HepG2 (cell line): Measurements from ENCODE around the gene PRSS21. TPM values are rescaled to one million over a fixed set of nuclear protein-coding genes. Genes with fewer than 3 reads are reported as not detected.
A peak's percentile ranks its signal among the peaks of the same experiment; 100 is the strongest.

Experiments used
- AKAP8 ChIP-seq: sonication (generic); formaldehyde crosslinking; IDR thresholded peaks from 2 replicates; pipeline ENCODE4 v1.5.1; 2020; ENCODE audit warnings: mild to moderate bottlenecking, missing genetic modification reagents
- DPF2 ChIP-seq: sonication (generic); formaldehyde crosslinking; IDR thresholded peaks from 2 replicates; pipeline ENCODE4 v1.4.0; 2020; ENCODE audit warnings: mild to moderate bottlenecking, low read depth, missing genetic modification reagents, borderline replicate concordance
- EZH2 ChIP-seq: conservative IDR thresholded peaks from 2 replicates; pipeline ENCODE4 v1.6.1; 2012; ENCODE audit warnings: mild to moderate bottlenecking, low read depth, low read length, moderate library complexity
- FOXP4 ChIP-seq: sonication (generic); formaldehyde crosslinking; IDR thresholded peaks from 2 replicates; pipeline ENCODE4 v1.4.0; 2020; ENCODE audit warnings: missing genetic modification reagents
- JUNB ChIP-seq: sonication (generic); formaldehyde crosslinking; IDR thresholded peaks from 2 replicates; pipeline ENCODE4 v1.8.0; 2022; ENCODE audit warnings: missing genetic modification reagents, mild to moderate bottlenecking, borderline replicate concordance
- KLF9 ChIP-seq: IDR thresholded peaks from 2 replicates; pipeline ENCODE4 v1.6.1; 2016; ENCODE audit warnings: low read depth
- MED1 ChIP-seq: sonication (generic); formaldehyde crosslinking; IDR thresholded peaks from 2 replicates; pipeline ENCODE4 v1.4.0; 2020; ENCODE audit warnings: missing genetic modification reagents
- PAWR ChIP-seq: sonication (generic); formaldehyde crosslinking; IDR thresholded peaks from 2 replicates; pipeline ENCODE4 v1.4.0; 2020; ENCODE audit warnings: missing genetic modification reagents, mild to moderate bottlenecking, borderline replicate concordance
- RXRA ChIP-seq: sonication (generic); formaldehyde crosslinking; IDR thresholded peaks from 2 replicates; pipeline ENCODE4 v1.5.1; 2020; ENCODE audit warnings: missing genetic modification reagents
- SETDB1 ChIP-seq: sonication (generic); formaldehyde crosslinking; IDR thresholded peaks from 2 replicates; pipeline ENCODE4 v1.5.1; 2020; ENCODE audit warnings: missing genetic modification reagents, mild to moderate bottlenecking, borderline replicate concordance
- SMARCE1 ChIP-seq: fragments of 450-650 bp; IDR thresholded peaks from 2 replicates; pipeline ENCODE4 v1.6.1; 2017; ENCODE audit warnings: borderline replicate concordance
- XRCC5 ChIP-seq: fragments of 200-400 bp; formaldehyde crosslinking; optimal IDR thresholded peaks from 2 replicates; pipeline ENCODE3; 2017; ENCODE audit warnings: mild to moderate bottlenecking, low read length
- ZBTB20 ChIP-seq: sonication (generic); formaldehyde crosslinking; IDR thresholded peaks from 2 replicates; pipeline ENCODE4 v1.8.1; 2023; ENCODE audit warnings: missing genetic modification reagents, low read depth, mild to moderate bottlenecking, borderline replicate concordance
- ZNF124 ChIP-seq: sonication (generic); formaldehyde crosslinking; IDR thresholded peaks from 2 replicates; pipeline ENCODE4 v1.4.0; 2020; ENCODE audit warnings: missing genetic modification reagents
- ZNF274 ChIP-seq: sonication (generic); formaldehyde crosslinking; IDR thresholded peaks from 2 replicates; pipeline ENCODE4 v1.5.1; 2020; ENCODE audit warnings: mild to moderate bottlenecking, missing genetic modification reagents
- ZNF557 ChIP-seq: sonication (generic); formaldehyde crosslinking; IDR thresholded peaks from 2 replicates; pipeline ENCODE4 v1.4.0; 2020; ENCODE audit warnings: missing genetic modification reagents
- ZNF615 ChIP-seq: sonication (generic); formaldehyde crosslinking; IDR thresholded peaks from 2 replicates; pipeline ENCODE4 v1.5.0; 2020; ENCODE audit warnings: mild to moderate bottlenecking, missing genetic modification reagents, borderline replicate concordance
- ZNF878 ChIP-seq: sonication (generic); formaldehyde crosslinking; IDR thresholded peaks from 2 replicates; pipeline ENCODE4 v1.8.1; 2023; ENCODE audit warnings: mild to moderate bottlenecking, missing genetic modification reagents, moderate library complexity
- polyA plus RNA-seq, 8 experiments: library from polyadenylated mRNA; depleted of rRNA in 3 of 8; stranded (reverse) in 7 of 8; unstranded in 1 of 8; fragments of >200 nt; fragmentation: Illumina TruSeq in 4 of 8; extraction: Trizol in 4 of 8; gene quantifications; 2 replicates each; pipeline versions ENCODE4 v1.2.1 to v1.2.3, GENCODE V29; 2011 to 2016; ENCODE audit warnings: low read depth in 4 of 8, missing spikeins in 1 of 8, mixed read lengths in 1 of 8; ENCODE audit not compliant: insufficient read depth in 1 of 8
- total RNA-seq, 5 experiments: library from RNA; depleted of rRNA; stranded (reverse); fragments of >200 nt; fragmentation: Illumina TruSeq; extraction: Trizol; gene quantifications; 2 replicates each; pipeline ENCODE4 v1.2.3, GENCODE V29; 2016; ENCODE audit warnings: low read depth in 1 of 5
- TF ChIP-seq, protein P1 (sequence below), 2 experiments: sonication (generic) in 1 of 2; formaldehyde crosslinking in 1 of 2; IDR thresholded peaks; 2 replicates each; pipeline versions ENCODE4 v1.6.1 to v1.9.0; 2014 to 2022; ENCODE audit warnings: antibody characterized with exemption in 1 of 2, borderline replicate concordance in 1 of 2, inconsistent platforms in 1 of 2, low read depth in 1 of 2, missing genetic modification reagents in 1 of 2
- TF ChIP-seq, protein P2 (sequence below): sonication (generic); formaldehyde crosslinking; IDR thresholded peaks from 2 replicates; pipeline ENCODE4 v1.4.0; 2020; ENCODE audit warnings: missing genetic modification reagents, borderline replicate concordance

The PRSS21 gene
- total and polyA plus RNA-seq, 2 of the 13 experiments (the other 11 are each of a cell fraction or from before 2014, with no cell fraction given) = not detected

DNA sequence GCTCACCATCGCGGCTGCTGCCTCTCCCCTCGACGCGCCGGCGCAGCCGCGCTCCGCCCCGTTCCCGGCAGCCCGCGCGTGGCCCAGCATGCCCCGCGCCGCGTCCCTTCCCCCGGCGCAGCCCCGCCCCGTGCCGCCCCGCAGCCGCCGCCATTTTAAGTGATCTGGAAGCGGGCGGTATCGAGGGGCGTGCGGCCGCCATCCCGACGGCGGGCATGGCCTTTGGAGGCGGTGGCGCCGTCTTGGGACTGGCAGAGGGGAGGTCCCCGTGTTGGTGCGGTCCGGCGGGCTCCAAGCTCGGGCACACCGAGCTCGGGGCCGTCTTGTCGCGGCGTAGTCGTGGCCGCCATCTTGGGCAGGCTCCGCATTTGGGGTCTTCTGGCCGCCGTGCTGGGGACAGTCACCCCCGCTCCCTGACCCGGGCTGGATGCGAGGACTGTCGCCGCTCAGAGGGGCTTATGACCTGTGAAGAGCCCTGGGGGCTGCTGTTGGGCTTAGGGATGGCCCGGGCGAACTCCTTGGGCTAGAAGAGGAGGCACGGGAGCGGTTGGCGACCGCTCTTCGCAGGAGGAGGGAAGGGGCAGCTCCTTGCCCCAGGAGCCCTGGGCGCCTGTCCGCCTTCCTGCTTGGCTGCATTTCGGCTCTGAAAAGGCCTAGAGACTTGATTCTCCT, 39.7 kb upstream of the PRSS21 start, which contains the start of gene ELOB (continued):
- TF ChIP-seq, protein P1, sequence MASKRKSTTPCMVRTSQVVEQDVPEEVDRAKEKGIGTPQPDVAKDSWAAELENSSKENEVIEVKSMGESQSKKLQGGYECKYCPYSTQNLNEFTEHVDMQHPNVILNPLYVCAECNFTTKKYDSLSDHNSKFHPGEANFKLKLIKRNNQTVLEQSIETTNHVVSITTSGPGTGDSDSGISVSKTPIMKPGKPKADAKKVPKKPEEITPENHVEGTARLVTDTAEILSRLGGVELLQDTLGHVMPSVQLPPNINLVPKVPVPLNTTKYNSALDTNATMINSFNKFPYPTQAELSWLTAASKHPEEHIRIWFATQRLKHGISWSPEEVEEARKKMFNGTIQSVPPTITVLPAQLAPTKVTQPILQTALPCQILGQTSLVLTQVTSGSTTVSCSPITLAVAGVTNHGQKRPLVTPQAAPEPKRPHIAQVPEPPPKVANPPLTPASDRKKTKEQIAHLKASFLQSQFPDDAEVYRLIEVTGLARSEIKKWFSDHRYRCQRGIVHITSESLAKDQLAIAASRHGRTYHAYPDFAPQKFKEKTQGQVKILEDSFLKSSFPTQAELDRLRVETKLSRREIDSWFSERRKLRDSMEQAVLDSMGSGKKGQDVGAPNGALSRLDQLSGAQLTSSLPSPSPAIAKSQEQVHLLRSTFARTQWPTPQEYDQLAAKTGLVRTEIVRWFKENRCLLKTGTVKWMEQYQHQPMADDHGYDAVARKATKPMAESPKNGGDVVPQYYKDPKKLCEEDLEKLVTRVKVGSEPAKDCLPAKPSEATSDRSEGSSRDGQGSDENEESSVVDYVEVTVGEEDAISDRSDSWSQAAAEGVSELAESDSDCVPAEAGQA (IDR thresholded peaks at IDR 0.05; ENCODE audit: low read depth) = peak; percentile 94
- TF ChIP-seq, protein P1 (CRISPR knock-in tag; IDR thresholded peaks at IDR 0.05; ENCODE audit: borderline replicate concordance) = no peak
- TF ChIP-seq, protein P2, sequence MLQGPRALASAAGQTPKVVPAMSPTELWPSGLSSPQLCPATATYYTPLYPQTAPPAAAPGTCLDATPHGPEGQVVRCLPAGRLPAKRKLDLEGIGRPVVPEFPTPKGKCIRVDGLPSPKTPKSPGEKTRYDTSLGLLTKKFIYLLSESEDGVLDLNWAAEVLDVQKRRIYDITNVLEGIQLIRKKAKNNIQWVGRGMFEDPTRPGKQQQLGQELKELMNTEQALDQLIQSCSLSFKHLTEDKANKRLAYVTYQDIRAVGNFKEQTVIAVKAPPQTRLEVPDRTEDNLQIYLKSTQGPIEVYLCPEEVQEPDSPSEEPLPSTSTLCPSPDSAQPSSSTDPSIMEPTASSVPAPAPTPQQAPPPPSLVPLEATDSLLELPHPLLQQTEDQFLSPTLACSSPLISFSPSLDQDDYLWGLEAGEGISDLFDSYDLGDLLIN (CRISPR knock-in tag) = no peak; the same call in 1 of the 2 replicates
- TF ChIP-seq ZBTB20 (peak; percentile 56; the same call in 1 of the 2 replicates), FOXP4 (CRISPR knock-in tag) (0 out of 2 replicates have a peak, but pooled peaks have one; percentile 31), KLF9 (CRISPR knock-in tag) (no peak), MED1 (CRISPR knock-in tag) (peak; percentile 41; the same call in 1 of the 2 replicates), ZNF274 (CRISPR knock-in tag) (peak; percentile 43; the same call in 1 of the 2 replicates), ZNF124 (CRISPR knock-in tag) (no peak), ZNF878 (CRISPR knock-in tag) (no peak), RXRA (CRISPR knock-in tag) (0 out of 2 replicates have a peak, but pooled peaks have one; percentile 12), ZNF557 (CRISPR knock-in tag) (no peak), ZNF615 (CRISPR knock-in tag) (no peak), AKAP8 (CRISPR knock-in tag) (no peak), EZH2 (no peak), PAWR (no peak), JUNB (CRISPR knock-in tag) (no peak), SMARCE1 (no peak), XRCC5 (peak; percentile 59), DPF2 (CRISPR knock-in tag) (no peak), SETDB1 (no peak)
